HepG2 (cell line): ENCODE data around the gene SLC66A3. TPM values are rescaled to one million over a fixed set of nuclear protein-coding genes. Genes with fewer than 3 reads are reported as not detected.

ENCODE experiments used
- BRCA1 ChIP-seq: sonication (generic); formaldehyde crosslinking; IDR thresholded peaks from 2 replicates; pipeline ENCODE4 v1.4.0; 2020; ENCODE audit warnings: missing genetic modification reagents
- CAMTA2 ChIP-seq: sonication (generic); formaldehyde crosslinking; IDR thresholded peaks from 2 replicates; pipeline ENCODE4 v1.4.0; 2020; ENCODE audit warnings: mild to moderate bottlenecking, missing genetic modification reagents, borderline replicate concordance
- CBFB ChIP-seq: sonication (generic); formaldehyde crosslinking; IDR thresholded peaks from 2 replicates; pipeline ENCODE4 v1.4.0; 2020; ENCODE audit warnings: missing genetic modification reagents
- PHB2 ChIP-seq: fragments of 450-650 bp; IDR thresholded peaks from 2 replicates; pipeline ENCODE4 v1.6.1; 2018; ENCODE audit not compliant: partially characterized antibody
- SKIL ChIP-seq: sonication (generic); formaldehyde crosslinking; IDR thresholded peaks from 2 replicates; pipeline ENCODE4 v1.8.0; 2022; ENCODE audit warnings: missing genetic modification reagents, mild to moderate bottlenecking, moderate library complexity, borderline replicate concordance
- SOX13 ChIP-seq, 3 experiments: fragments of 450-650 bp in 1 of 3; sonication (generic) in 1 of 3; formaldehyde crosslinking in 1 of 3; IDR thresholded peaks in 2 of 3; conservative IDR thresholded peaks in 1 of 3; 2 replicates each; pipeline versions ENCODE4 v1.5.0 to v1.6.1; 2016 to 2020; ENCODE audit warnings: antibody characterized with exemption in 1 of 3, mild to moderate bottlenecking in 1 of 3, missing compliant biosample characterization in 1 of 3, missing genetic modification reagents in 1 of 3, moderate library complexity in 1 of 3
- TFAP4 ChIP-seq: sonication (generic); IDR thresholded peaks from 2 replicates; pipeline ENCODE4 v1.6.1; 2016; ENCODE audit warnings: low read depth, borderline replicate concordance
- TFE3 ChIP-seq: IDR thresholded peaks from 2 replicates; pipeline ENCODE4 v1.6.1; 2016
- THAP8 ChIP-seq: sonication (generic); formaldehyde crosslinking; IDR thresholded peaks from 2 replicates; pipeline ENCODE4 v1.5.1; 2020; ENCODE audit warnings: missing genetic modification reagents, mild to moderate bottlenecking, borderline replicate concordance
- TMF1 ChIP-seq: sonication (generic); formaldehyde crosslinking; IDR thresholded peaks from 2 replicates; pipeline ENCODE4 v1.8.1; 2022; ENCODE audit warnings: low read depth, missing genetic modification reagents
- YY1 ChIP-seq: IDR thresholded peaks from 2 replicates; pipeline ENCODE4 v1.6.1; 2011; ENCODE audit warnings: low read length, low read depth, moderate library complexity, mild to moderate bottlenecking; ENCODE audit not compliant: insufficient read depth, insufficient replicate concordance
- ZFY ChIP-seq: sonication (generic); formaldehyde crosslinking; IDR thresholded peaks from 2 replicates; pipeline ENCODE4 v1.4.0; 2020; ENCODE audit warnings: missing genetic modification reagents
- ZNF121 ChIP-seq: sonication (generic); formaldehyde crosslinking; IDR thresholded peaks from 2 replicates; pipeline ENCODE4 v1.5.0; 2020; ENCODE audit warnings: mild to moderate bottlenecking, missing genetic modification reagents
- ZNF275 ChIP-seq: sonication (generic); formaldehyde crosslinking; IDR thresholded peaks from 2 replicates; pipeline ENCODE4 v1.8.0; 2022; ENCODE audit warnings: missing genetic modification reagents, mild to moderate bottlenecking, inconsistent platforms, borderline replicate concordance
- ZNF367 ChIP-seq: sonication (generic); formaldehyde crosslinking; IDR thresholded peaks from 2 replicates; pipeline ENCODE4 v1.4.0; 2020; ENCODE audit warnings: missing genetic modification reagents, borderline replicate concordance
- ZNF75D ChIP-seq: sonication (generic); formaldehyde crosslinking; IDR thresholded peaks from 2 replicates; pipeline ENCODE4 v1.8.1; 2023; ENCODE audit warnings: missing genetic modification reagents, mild to moderate bottlenecking, borderline replicate concordance
- ZSCAN25 ChIP-seq: sonication (generic); formaldehyde crosslinking; IDR thresholded peaks from 2 replicates; pipeline ENCODE4 v1.8.0; 2022; ENCODE audit warnings: mild to moderate bottlenecking, missing genetic modification reagents
- polyA plus RNA-seq, 8 experiments: library from polyadenylated mRNA; depleted of rRNA in 3 of 8; stranded (reverse) in 7 of 8; unstranded in 1 of 8; fragments of >200 nt; fragmentation: Illumina TruSeq in 4 of 8; extraction: Trizol in 4 of 8; gene quantifications; 2 replicates each; pipeline versions ENCODE4 v1.2.1 to v1.2.3, GENCODE V29; 2011 to 2016; ENCODE audit warnings: low read depth in 4 of 8, missing spikeins in 1 of 8, mixed read lengths in 1 of 8; ENCODE audit not compliant: insufficient read depth in 1 of 8
- total RNA-seq, 5 experiments: library from RNA; depleted of rRNA; stranded (reverse); fragments of >200 nt; fragmentation: Illumina TruSeq; extraction: Trizol; gene quantifications; 2 replicates each; pipeline ENCODE4 v1.2.3, GENCODE V29; 2016; ENCODE audit warnings: low read depth in 1 of 5
- TF ChIP-seq, protein P1 (sequence below): sonication (generic); formaldehyde crosslinking; IDR thresholded peaks from 2 replicates; pipeline ENCODE4 v1.4.0; 2020; ENCODE audit warnings: missing genetic modification reagents, mild to moderate bottlenecking, borderline replicate concordance

SLC66A3 gene
- total and polyA plus RNA-seq, 2 of the 13 experiments (the other 11 are each of a cell fraction or from before 2014, with no cell fraction given), result 2.2 to 3.7 TPM

- TF ChIP-seq, protein P1, sequence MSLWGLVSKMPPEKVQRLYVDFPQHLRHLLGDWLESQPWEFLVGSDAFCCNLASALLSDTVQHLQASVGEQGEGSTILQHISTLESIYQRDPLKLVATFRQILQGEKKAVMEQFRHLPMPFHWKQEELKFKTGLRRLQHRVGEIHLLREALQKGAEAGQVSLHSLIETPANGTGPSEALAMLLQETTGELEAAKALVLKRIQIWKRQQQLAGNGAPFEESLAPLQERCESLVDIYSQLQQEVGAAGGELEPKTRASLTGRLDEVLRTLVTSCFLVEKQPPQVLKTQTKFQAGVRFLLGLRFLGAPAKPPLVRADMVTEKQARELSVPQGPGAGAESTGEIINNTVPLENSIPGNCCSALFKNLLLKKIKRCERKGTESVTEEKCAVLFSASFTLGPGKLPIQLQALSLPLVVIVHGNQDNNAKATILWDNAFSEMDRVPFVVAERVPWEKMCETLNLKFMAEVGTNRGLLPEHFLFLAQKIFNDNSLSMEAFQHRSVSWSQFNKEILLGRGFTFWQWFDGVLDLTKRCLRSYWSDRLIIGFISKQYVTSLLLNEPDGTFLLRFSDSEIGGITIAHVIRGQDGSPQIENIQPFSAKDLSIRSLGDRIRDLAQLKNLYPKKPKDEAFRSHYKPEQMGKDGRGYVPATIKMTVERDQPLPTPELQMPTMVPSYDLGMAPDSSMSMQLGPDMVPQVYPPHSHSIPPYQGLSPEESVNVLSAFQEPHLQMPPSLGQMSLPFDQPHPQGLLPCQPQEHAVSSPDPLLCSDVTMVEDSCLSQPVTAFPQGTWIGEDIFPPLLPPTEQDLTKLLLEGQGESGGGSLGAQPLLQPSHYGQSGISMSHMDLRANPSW, result no peak
- 0 out of 2 replicates have a peak, but pooled peaks have one; percentile 28 for TF ChIP-seq CBFB (CRISPR knock-in tag)
- peak; percentile 48 for TF ChIP-seq YY1
- TF ChIP-seq CAMTA2 (CRISPR knock-in tag), result no peak
- no peak for TF ChIP-seq ZNF75D (CRISPR knock-in tag)
- TF ChIP-seq BRCA1 (CRISPR knock-in tag), result peak; percentile 73; the same call in 1 of the 2 replicates
- TF ChIP-seq ZNF275 (CRISPR knock-in tag), result peak; percentile 60; the same call in 1 of the 2 replicates
- TF ChIP-seq SKIL (CRISPR knock-in tag), result peak; percentile 65; the same call in 1 of the 2 replicates
- TF ChIP-seq THAP8 (CRISPR knock-in tag), result no peak
- no peak for TF ChIP-seq PHB2
- TF ChIP-seq ZFY (CRISPR knock-in tag), result peak; percentile 69
- no peak for TF ChIP-seq TFE3
- TF ChIP-seq SOX13 (IDR thresholded peaks at IDR 0.05), result no peak
- TF ChIP-seq SOX13 (CRISPR knock-in tag; conservative IDR thresholded peaks at IDR 0.05 in 1 of 2, IDR thresholded peaks at IDR 0.05 in 1 of 2), result peak in 1 of 2 experiments; percentile 55; a peak in 1 of 4 replicates
- no peak for TF ChIP-seq TMF1 (CRISPR knock-in tag)
- no peak for TF ChIP-seq ZNF121 (CRISPR knock-in tag)
- TF ChIP-seq ZSCAN25 (CRISPR knock-in tag), result no peak
- peak; percentile 65; the same call in 1 of the 2 replicates for TF ChIP-seq ZNF367 (CRISPR knock-in tag)
- TF ChIP-seq TFAP4, result peak; percentile 50; the same call in 1 of the 2 replicates
Observed at GRCh38 chr2:11129598-11130449, 25.4 kb upstream of the SLC66A3 start (continued).
